CD4-positive, alpha-beta memory T cell (primary cell): ENCODE results near the gene DCAF6. TPM values are rescaled to one million over a fixed set of nuclear protein-coding genes. Genes with fewer than 3 reads are reported as not detected.

ENCODE experiments used
- CTCF ChIA-PET: fragments of 350-600 bp; sonication (Branson Sonifier 250); formaldehyde crosslinking; loops from one replicate; lab custom pipeline; 2021; ENCODE audit warnings: inconsistent platforms; ENCODE audit not compliant: partially characterized antibody; lab: Charles Lee
- POLR2A ChIA-PET: fragments of 350-600 bp; sonication (Branson Sonifier 250); formaldehyde crosslinking; loops from one replicate; lab custom pipeline; 2021; ENCODE audit not compliant: partially characterized antibody; lab: Charles Lee
- DNase-seq, 5 donors: peaks; one replicate each; pipeline versions ENCODE4 v3.0.0 to v3.0.0-alpha.2; 2020 to 2022; ENCODE audit warnings: mixed read lengths in 1 of 5
- H3K27ac ChIP-seq: one replicate; pipeline ENCODE4 v1.7.0; 2013; ENCODE audit warnings: low read depth, low read length
- H3K27me3 ChIP-seq: 2 replicates; pipeline ENCODE4 v1.7.0; 2013; ENCODE audit warnings: mild to moderate bottlenecking, low read length, moderate library complexity; ENCODE audit not compliant: insufficient read depth
- H3K36me3 ChIP-seq: 2 replicates; pipeline ENCODE4 v1.7.0; 2013; ENCODE audit warnings: mild to moderate bottlenecking, low read length, moderate library complexity; ENCODE audit not compliant: insufficient read depth
- H3K4me1 ChIP-seq: 2 replicates; pipeline ENCODE4 v1.7.0; 2013; ENCODE audit warnings: mild to moderate bottlenecking, low read length, moderate library complexity; ENCODE audit not compliant: insufficient read depth
- H3K4me3 ChIP-seq, 2 donors: one replicate each; pipeline ENCODE4 v1.7.0; 2013; ENCODE audit warnings: low read length in 2 of 2, mild to moderate bottlenecking in 1 of 2
- H3K9me3 ChIP-seq, 2 donors: one replicate each; pipeline ENCODE4 v1.7.0; 2013; ENCODE audit warnings: low read length in 2 of 2, control low read depth in 1 of 2; ENCODE audit not compliant: control insufficient read depth in 1 of 2
- H3K27ac Mint-ChIP-seq, 7 donors: one replicate each; pipeline ENCODE4 v1.8.0; 2020 to 2021; ENCODE audit warnings: mixed read lengths in 7 of 7, mild to moderate bottlenecking in 6 of 7, inconsistent platforms in 3 of 7, moderate library complexity in 3 of 7
- H3K27me3 Mint-ChIP-seq, 2 donors: one replicate each; pipeline ENCODE4 v1.8.0; 2020 to 2021; ENCODE audit warnings: mixed read lengths in 2 of 2
- H3K36me3 Mint-ChIP-seq, 2 donors: one replicate each; pipeline ENCODE4 v1.8.0; 2020 to 2021; ENCODE audit warnings: mixed read lengths in 2 of 2, inconsistent platforms in 1 of 2, mild to moderate bottlenecking in 1 of 2
- H3K4me1 Mint-ChIP-seq, 4 donors: one replicate each; pipeline ENCODE4 v1.8.0; 2020 to 2021; ENCODE audit warnings: mixed read lengths in 4 of 4, mild to moderate bottlenecking in 1 of 4
- H3K4me3 Mint-ChIP-seq, 8 donors: one replicate each; pipeline ENCODE4 v1.8.0; 2020 to 2021; ENCODE audit warnings: mixed read lengths in 8 of 8, mild to moderate bottlenecking in 7 of 8, moderate library complexity in 6 of 8, inconsistent platforms in 3 of 8
- H3K9me3 Mint-ChIP-seq, 8 donors: one replicate each; pipeline ENCODE4 v1.8.0; 2020 to 2021; ENCODE audit warnings: mixed read lengths in 8 of 8, mild to moderate bottlenecking in 5 of 8, inconsistent platforms in 3 of 8, moderate library complexity in 1 of 8
- intact Hi-C: fragments of 100-400 bp; cut with micrococcal nuclease; formaldehyde crosslinking; loops from one replicate; pipeline ENCODE4 v1.15.1; 2023
- polyA plus RNA-seq, 2 donors: library from polyadenylated mRNA; unstranded; fragments of 300-500 nt; fragmentation: Illumina TruSeq; gene quantifications; one replicate each; pipeline ENCODE4 v1.2.3, GENCODE V29; 2021
- total RNA-seq, 2 experiments: library from RNA; stranded (reverse); gene quantifications; one replicate each; pipeline ENCODE4 v1.2.3, GENCODE V29; 2021

The DCAF6 gene
- total and polyA plus RNA-seq, 4 experiments from 2014 or later = 8.1 to 29.2 (median 21.3) TPM

DNA sequence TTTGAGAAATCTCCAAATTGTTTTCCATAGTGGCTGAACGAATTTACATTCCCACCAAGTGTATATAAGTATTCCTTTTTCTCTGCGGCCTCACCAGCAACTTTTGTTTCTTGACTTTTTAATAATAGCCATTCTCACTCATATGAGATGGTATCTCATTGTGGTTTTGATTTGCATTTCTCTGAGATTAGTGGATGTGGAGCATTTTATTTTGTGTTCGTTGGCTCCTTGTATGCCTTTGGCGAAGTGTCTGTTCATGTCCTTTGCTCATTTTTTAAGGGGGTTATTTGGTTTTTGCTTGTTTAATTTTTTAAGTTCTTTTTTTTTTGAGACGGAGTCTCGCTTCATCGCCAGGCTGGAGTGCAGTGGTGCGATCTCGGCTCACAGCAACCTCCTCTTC is 45.5 kb downstream of the DCAF6 start:
- no peak overlapping the region for H3K27ac Mint-ChIP-seq
- Histone ChIP-seq H3K36me3 (no peaks in the 10 kb centered on the region), H3K27me3 (no peaks in the 10 kb centered on the region), H3K27ac (no peak overlapping the region), H3K9me3 (no peaks in the 10 kb centered on the region), H3K4me3 (no peak overlapping the region), H3K4me1 (no peaks in the 10 kb centered on the region)
- no peaks in the 10 kb centered on the region for H3K9me3 Mint-ChIP-seq
- peaks cover 16 to 24% (median 19%) of the 10 kb centered on the region in 4 donors for H3K4me1 Mint-ChIP-seq
- intact Hi-C loops = no loop called here
- H3K36me3 Mint-ChIP-seq = peaks cover 55 to 56% of the 10 kb centered on the region in 2 donors
- no peaks in the 10 kb centered on the region for H3K27me3 Mint-ChIP-seq
- ChIA-PET CTCF (no interaction called here), POLR2A (no interaction called here)
- H3K4me3 Mint-ChIP-seq = peak overlapping the region in 1 of 8 donors; percentile 8
- no peak for DNase-seq

- Mint-ChIP-seq H3K27me3 (no peaks in the 10 kb centered on the region), H3K27ac (no peak overlapping the region), H3K36me3 (peaks cover 40 to 44% of the 10 kb centered on the region in 2 donors), H3K4me1 (peaks cover 11 to 24% (median 17%) of the 10 kb centered on the region in 4 donors), H3K9me3 (no peaks in the 10 kb centered on the region), H3K4me3 (no peak overlapping the region)
- ChIA-PET CTCF (no interaction called here), POLR2A (no interaction called here)
- no peak overlapping the region for H3K4me3 ChIP-seq
- H3K4me1 ChIP-seq = no peaks in the 10 kb centered on the region
- DNase-seq = no peak
- intact Hi-C loops = no loop called here
- no peak overlapping the region for H3K27ac ChIP-seq
- H3K27me3 ChIP-seq = no peaks in the 10 kb centered on the region
- no peaks in the 10 kb centered on the region for H3K9me3 ChIP-seq
- no peaks in the 10 kb centered on the region for H3K36me3 ChIP-seq
Observed at GRCh38 chr1:167983797-167984420, 47.4 kb downstream of the DCAF6 start.

GRCh38 chr1:167984886-167985489 is 48.5 kb downstream of the DCAF6 start:
- Mint-ChIP-seq H3K9me3 (no peaks in the 10 kb centered on the region), H3K4me1 (peaks cover 11 to 24% (median 15%) of the 10 kb centered on the region in 4 donors), H3K36me3 (peaks cover 35 to 42% of the 10 kb centered on the region in 2 donors), H3K4me3 (no peak overlapping the region), H3K27me3 (no peaks in the 10 kb centered on the region), H3K27ac (peak overlapping the region in 2 of 7 donors; percentile 13 to 20)
- peak in 1 of 5 donors; percentile 4 for DNase-seq
- Histone ChIP-seq H3K9me3 (no peaks in the 10 kb centered on the region), H3K27ac (no peak overlapping the region), H3K36me3 (no peaks in the 10 kb centered on the region), H3K4me3 (no peak overlapping the region), H3K27me3 (no peaks in the 10 kb centered on the region), H3K4me1 (no peaks in the 10 kb centered on the region)
- ChIA-PET CTCF (interaction anchor here (0.7 kb wide), 1 partner anchor 343 kb away, joined by 3 read pairs; no protein-coding TSS in a partner anchor), POLR2A (no interaction called here)
- intact Hi-C loops = no loop called here

DNA sequence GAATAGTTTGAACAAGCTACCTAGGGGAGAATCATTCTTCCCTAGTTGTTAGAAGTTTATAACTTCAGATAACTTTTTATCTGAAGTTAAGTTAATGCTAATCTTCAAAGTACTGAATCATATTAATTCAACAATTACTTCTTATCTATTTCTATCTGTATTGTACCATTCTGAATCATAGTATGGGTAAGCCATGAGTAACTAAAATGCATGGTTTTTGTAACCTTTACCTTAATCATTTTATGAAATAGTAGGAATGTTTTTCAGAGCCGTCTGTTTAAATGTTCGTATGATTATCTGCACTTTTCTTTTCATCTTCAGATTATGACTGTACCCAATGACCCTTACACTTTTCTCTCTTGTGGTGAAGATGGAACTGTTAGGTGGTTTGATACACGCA is 50.7 kb downstream of the DCAF6 start:
- ChIA-PET CTCF (no interaction called here), POLR2A (no interaction called here)
- intact Hi-C loops = no loop called here
- Mint-ChIP-seq H3K9me3 (no peaks in the 10 kb centered on the region), H3K36me3 (peaks cover 25 to 33% of the 10 kb centered on the region in 2 donors), H3K4me1 (peaks cover 10 to 14% (median 12%) of the 10 kb centered on the region in 4 donors), H3K4me3 (no peak overlapping the region), H3K27ac (no peak overlapping the region), H3K27me3 (no peaks in the 10 kb centered on the region)
- no peak for DNase-seq
- no peaks in the 10 kb centered on the region for H3K27me3 ChIP-seq
- H3K27ac ChIP-seq = no peak overlapping the region
- H3K36me3 ChIP-seq = peaks cover 6% of the 10 kb centered on the region
- no peak overlapping the region for H3K4me3 ChIP-seq
- H3K4me1 ChIP-seq = no peaks in the 10 kb centered on the region
- no peaks in the 10 kb centered on the region for H3K9me3 ChIP-seq

GRCh38 chr1:167991546-167991945 is 55.1 kb downstream of the DCAF6 start:
- Histone ChIP-seq H3K36me3 (peaks cover 6% of the 10 kb centered on the region), H3K4me1 (no peaks in the 10 kb centered on the region), H3K4me3 (no peak overlapping the region), H3K9me3 (no peaks in the 10 kb centered on the region), H3K27ac (no peak overlapping the region), H3K27me3 (no peaks in the 10 kb centered on the region)
- CTCF ChIA-PET = no interaction called here
- Mint-ChIP-seq H3K4me1 (peaks cover 0 to 5% (median 3%) of the 10 kb centered on the region in 4 donors), H3K36me3 (peaks cover 21 to 35% of the 10 kb centered on the region in 2 donors), H3K4me3 (no peak overlapping the region), H3K9me3 (no peaks in the 10 kb centered on the region), H3K27me3 (no peaks in the 10 kb centered on the region), H3K27ac (peak overlapping the region in 1 of 7 donors; percentile 54)
- POLR2A ChIA-PET = no interaction called here
- DNase-seq = no peak
- intact Hi-C loops = no loop called here

DNA sequence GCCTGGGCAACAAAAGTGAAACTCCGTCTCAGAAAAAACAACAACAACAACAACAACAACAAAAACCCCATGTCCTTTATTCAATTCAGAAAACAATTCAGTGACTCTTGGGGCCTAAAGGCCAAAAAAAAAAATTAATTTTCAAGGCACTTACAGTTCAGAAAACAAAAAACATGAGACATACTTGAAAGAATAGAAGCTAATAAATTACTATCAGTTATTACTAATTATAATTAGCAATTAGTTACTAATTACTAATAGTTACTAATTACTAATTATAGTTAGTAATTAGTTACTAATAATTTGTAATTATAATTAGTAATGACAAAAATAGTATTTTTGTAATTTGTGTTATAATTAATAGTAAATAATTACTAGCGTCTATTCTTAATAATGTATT is 57.2 kb downstream of the DCAF6 start:
- CTCF ChIA-PET = interaction anchor here (0.6 kb wide), 1 partner anchor 140 kb away, joined by 3 read pairs; no protein-coding TSS in a partner anchor
- Mint-ChIP-seq H3K4me1 (peaks cover 0 to 5% (median 3%) of the 10 kb centered on the region in 4 donors), H3K36me3 (peaks cover 25 to 41% of the 10 kb centered on the region in 2 donors), H3K9me3 (peaks cover 0 to 1% (median 0%) of the 10 kb centered on the region in 8 donors), H3K27ac (no peak overlapping the region), H3K4me3 (no peak overlapping the region), H3K27me3 (no peaks in the 10 kb centered on the region)
- no peak overlapping the region for H3K27ac ChIP-seq
- H3K4me1 ChIP-seq = no peaks in the 10 kb centered on the region
- peaks cover 6% of the 10 kb centered on the region for H3K36me3 ChIP-seq
- DNase-seq = no peak
- no peaks in the 10 kb centered on the region for H3K27me3 ChIP-seq
- no peaks in the 10 kb centered on the region for H3K9me3 ChIP-seq
- H3K4me3 ChIP-seq = no peak overlapping the region
- intact Hi-C loops = no loop called here
- POLR2A ChIA-PET = no interaction called here

DNA sequence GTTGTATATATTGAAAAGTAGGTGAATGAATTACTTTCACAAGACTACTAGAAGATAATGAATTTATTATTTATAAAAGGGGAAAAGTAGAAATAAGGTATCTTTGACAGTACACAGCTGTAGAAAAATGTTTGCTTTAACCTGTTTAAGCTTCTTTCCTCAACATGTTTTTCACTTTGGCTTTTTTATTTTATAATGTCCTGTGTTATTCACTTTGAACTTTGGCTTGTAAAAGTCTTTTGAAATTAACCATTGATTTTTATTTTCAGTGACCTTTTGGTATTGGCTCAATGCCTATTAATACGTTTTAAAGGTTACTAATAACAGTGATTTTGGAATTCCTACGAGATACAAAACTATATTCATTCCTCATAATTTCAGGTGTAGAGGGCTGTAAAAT is 58.1 kb downstream of the DCAF6 start:
- H3K27me3 Mint-ChIP-seq = no peaks in the 10 kb centered on the region
- peaks cover 0 to 3% (median 0%) of the 10 kb centered on the region in 8 donors for H3K9me3 Mint-ChIP-seq
- Histone ChIP-seq H3K4me3 (no peak overlapping the region), H3K9me3 (no peaks in the 10 kb centered on the region), H3K27ac (no peak overlapping the region), H3K36me3 (peaks cover 6% of the 10 kb centered on the region), H3K27me3 (no peaks in the 10 kb centered on the region), H3K4me1 (no peaks in the 10 kb centered on the region)
- ChIA-PET CTCF (no interaction called here), POLR2A (no interaction called here)
- intact Hi-C loops = no loop called here
- no peak overlapping the region for H3K27ac Mint-ChIP-seq
- DNase-seq = no peak
- no peak overlapping the region for H3K4me3 Mint-ChIP-seq
- peaks cover 29 to 40% of the 10 kb centered on the region in 2 donors for H3K36me3 Mint-ChIP-seq
- peaks cover 0 to 5% (median 3%) of the 10 kb centered on the region in 4 donors for H3K4me1 Mint-ChIP-seq
